H1 (cell line): Measurements from ENCODE around the gene AFTPH. TPM values are rescaled to one million over a fixed set of nuclear protein-coding genes. Genes with fewer than 3 reads are reported as not detected.

Source experiments
- CTCF ChIA-PET: fragments of 300-600 bp; sonication (Branson Sonifier 250); formaldehyde crosslinking; loops from one replicate; lab custom pipeline; 2021; ENCODE audit not compliant: partially characterized antibody; lab: Charles Lee
- POLR2A ChIA-PET: fragments of 300-600 bp; sonication (Branson Sonifier 250); formaldehyde crosslinking; loops from one replicate; lab custom pipeline; 2021; ENCODE audit warnings: inconsistent platforms; ENCODE audit not compliant: partially characterized antibody; lab: Charles Lee
- DNase-seq, 2 experiments: peaks; one replicate each; pipeline versions ENCODE4 v3.0.0 to v3.0.0-alpha.2; 2010 to 2022; ENCODE audit warnings: low spot score in 2 of 2, low read depth in 1 of 2, mixed read lengths in 1 of 2
- FAIRE-seq: peaks from 2 replicates; lab custom pipeline; 2011; peaks lifted over from hg19 to GRCh38; lab: Jason Lieb, UNC
- H2AFZ ChIP-seq: 2 replicates; pipeline ENCODE4 v1.8.1; 2012; ENCODE audit warnings: low read length, inconsistent platforms
- H2AK5ac ChIP-seq: 2 replicates; pipeline ENCODE4 v1.6.1; 2013; ENCODE audit warnings: low read depth, low read length
- H2BK120ac ChIP-seq: replicated peaks from 2 replicates; pipeline ENCODE3; 2013; ENCODE audit warnings: low read depth, low read length, inconsistent platforms
- H2BK12ac ChIP-seq: 2 replicates; pipeline ENCODE4 v1.6.1; 2013; ENCODE audit warnings: low read depth, low read length
- H2BK15ac ChIP-seq: 2 replicates; pipeline ENCODE4 v1.6.1; 2013; ENCODE audit warnings: low read length
- H2BK20ac ChIP-seq: 2 replicates; pipeline ENCODE4 v1.6.1; 2013; ENCODE audit warnings: low read length
- H2BK5ac ChIP-seq: 2 replicates; pipeline ENCODE4 v1.6.1; 2013; ENCODE audit warnings: low read depth, low read length
- H3K14ac ChIP-seq: 2 replicates; pipeline ENCODE4 v1.6.1; 2013; ENCODE audit warnings: inconsistent platforms; ENCODE audit not compliant: insufficient read length
- H3K18ac ChIP-seq: 2 replicates; pipeline ENCODE4 v1.6.1; 2013; ENCODE audit warnings: low read length; ENCODE audit errors: extremely low read depth
- H3K23ac ChIP-seq: 2 replicates; pipeline ENCODE4 v1.6.1; 2013; ENCODE audit warnings: inconsistent platforms; ENCODE audit not compliant: insufficient read length
- H3K23me2 ChIP-seq: 2 replicates; pipeline ENCODE4 v1.6.1; 2013; ENCODE audit warnings: low read depth, low read length
- H3K27ac ChIP-seq: 2 replicates; pipeline ENCODE4 v1.6.1; 2011; ENCODE audit warnings: low read depth, low read length, inconsistent platforms
- H3K27me3 ChIP-seq, 4 experiments: replicated peaks in 1 of 4; 1 replicate in 1 of 4; 2 replicates in 3 of 4; pipeline versions ENCODE4 v1.6.1 to v1.8.1; 2011 to 2013; ENCODE audit warnings: low read length in 3 of 4, mild to moderate bottlenecking in 3 of 4, inconsistent platforms in 2 of 4, mixed read lengths in 2 of 4, moderate library complexity in 1 of 4; ENCODE audit not compliant: control insufficient read depth in 3 of 4, insufficient read depth in 3 of 4; ENCODE audit errors: extremely low read depth in 1 of 4
- H3K36me3 ChIP-seq, 4 experiments: 2 replicates each; pipeline versions ENCODE4 v1.6.1 to v1.8.1; 2011 to 2013; ENCODE audit warnings: mild to moderate bottlenecking in 4 of 4, low read length in 3 of 4, moderate library complexity in 2 of 4, control low read depth in 1 of 4, inconsistent platforms in 1 of 4; ENCODE audit not compliant: insufficient read depth in 4 of 4, control insufficient read depth in 2 of 4
- H3K4ac ChIP-seq: replicated peaks from 2 replicates; pipeline ENCODE3; 2013; ENCODE audit warnings: low read length, low read depth, mixed read lengths, inconsistent platforms; ENCODE audit not compliant: insufficient read length
- H3K4me1 ChIP-seq, 4 experiments: replicated peaks in 1 of 4; 1 replicate in 1 of 4; 2 replicates in 3 of 4; pipeline versions ENCODE4 v1.6.1 to v1.8.1; 2011 to 2013; ENCODE audit warnings: low read length in 3 of 4, inconsistent platforms in 2 of 4, mixed read lengths in 1 of 4; ENCODE audit not compliant: insufficient read depth in 4 of 4, control insufficient read depth in 3 of 4
- H3K4me2 ChIP-seq, 2 experiments: 2 replicates each; pipeline versions ENCODE4 v1.6.1 to v1.8.1; 2011 to 2013; ENCODE audit warnings: low read depth in 2 of 2, low read length in 2 of 2, control low read depth in 1 of 2, inconsistent platforms in 1 of 2, mild to moderate bottlenecking in 1 of 2; ENCODE audit not compliant: insufficient read depth in 1 of 2
- H3K4me3 ChIP-seq, 4 experiments: fragments of 200-600, 300-600 bp in 1 of 4; sonication (generic), shearing (Covaris generic), sonication (Bioruptor Twin) in 1 of 4; 2 replicates each; pipeline versions ENCODE4 v1.5.1 to v1.8.1; 2011 to 2016; ENCODE audit warnings: low read length in 4 of 4, low read depth in 3 of 4, control low read depth in 2 of 4, inconsistent platforms in 2 of 4, mild to moderate bottlenecking in 2 of 4, mixed read lengths in 1 of 4, moderate library complexity in 1 of 4; ENCODE audit not compliant: insufficient read depth in 2 of 4; ENCODE audit errors: extremely low read depth in 1 of 4
- H3K56ac ChIP-seq: replicated peaks from 2 replicates; pipeline ENCODE3; 2013; ENCODE audit warnings: low read depth, mild to moderate bottlenecking, mixed read lengths, low read length, inconsistent platforms; ENCODE audit not compliant: insufficient read length
- H3K79me1 ChIP-seq: 2 replicates; pipeline ENCODE4 v1.6.1; 2013; ENCODE audit warnings: low read depth, low read length, control low read depth
- H3K79me2 ChIP-seq, 2 experiments: 2 replicates each; pipeline versions ENCODE4 v1.6.1 to v1.8.1; 2012 to 2013; ENCODE audit warnings: low read length in 2 of 2, mild to moderate bottlenecking in 2 of 2, inconsistent platforms in 1 of 2; ENCODE audit not compliant: insufficient read depth in 2 of 2, control insufficient read depth in 1 of 2
- H3K9ac ChIP-seq, 4 experiments: replicated peaks in 1 of 4; 1 replicate in 1 of 4; 2 replicates in 3 of 4; pipeline versions ENCODE4 v1.6.1 to v1.8.1; 2011 to 2013; ENCODE audit warnings: low read depth in 3 of 4, low read length in 3 of 4, control low read depth in 2 of 4, mild to moderate bottlenecking in 2 of 4, moderate library complexity in 2 of 4, inconsistent platforms in 1 of 4; ENCODE audit errors: extremely low read depth in 1 of 4
- H3K9me3 ChIP-seq, 2 experiments: 2 replicates each; pipeline versions ENCODE4 v1.6.1 to v1.8.1; 2012 to 2013; ENCODE audit warnings: mild to moderate bottlenecking in 2 of 2, moderate library complexity in 2 of 2, control low read depth in 1 of 2, inconsistent platforms in 1 of 2, low read depth in 1 of 2, low read length in 1 of 2, mixed read lengths in 1 of 2; ENCODE audit not compliant: insufficient read depth in 2 of 2
- H4K20me1 ChIP-seq, 2 experiments: replicated peaks in 1 of 2; 2 replicates each; pipeline versions ENCODE3 to v1.8.1; 2011 to 2013; ENCODE audit warnings: inconsistent platforms in 2 of 2, low read length in 2 of 2, mild to moderate bottlenecking in 1 of 2; ENCODE audit not compliant: insufficient read depth in 2 of 2, control insufficient read depth in 1 of 2
- H4K5ac ChIP-seq: 2 replicates; pipeline ENCODE4 v1.6.1; 2013; ENCODE audit warnings: low read length, low read depth, mixed read lengths, inconsistent platforms; ENCODE audit not compliant: insufficient read length
- H4K8ac ChIP-seq: 2 replicates; pipeline ENCODE4 v1.8.0; 2013; ENCODE audit warnings: mild to moderate bottlenecking, moderate library complexity, low read length, inconsistent platforms; ENCODE audit not compliant: insufficient read depth; ENCODE audit errors: extremely low read depth
- H4K91ac ChIP-seq: replicated peaks from 2 replicates; pipeline ENCODE3; 2013; ENCODE audit warnings: low read length, mixed read lengths, inconsistent platforms; ENCODE audit not compliant: insufficient read length
- ATF3 ChIP-seq: IDR thresholded peaks from 2 replicates; pipeline ENCODE4 v1.6.1; 2011; ENCODE audit warnings: low read depth, mild to moderate bottlenecking, low read length; ENCODE audit not compliant: insufficient read depth
- CBX5 ChIP-seq: fragments of 300-800, 300-1000 bp; sonication (generic); IDR thresholded peaks from 2 replicates; pipeline ENCODE4 v1.7.1; 2016; ENCODE audit warnings: antibody characterized with exemption, low read length, low read depth
- TAF1 ChIP-seq: IDR thresholded peaks from 2 replicates; pipeline ENCODE4 v1.6.1; 2011; ENCODE audit warnings: mild to moderate bottlenecking, low read depth, low read length
- TBP ChIP-seq: IDR thresholded peaks from 2 replicates; pipeline ENCODE4 v1.6.1; 2011; ENCODE audit warnings: low read depth, low read length, improper control_type of control experiment
- WGBS, 2 experiments: shearing (Covaris generic) in 1 of 2; methylation state at CpG; one replicate each; pipeline versions ENCODE4 v1.1.6 to v1.1.7; 2013 to 2015; ENCODE audit warnings: low lambda C conversion rate in 2 of 2, mixed read lengths in 2 of 2, inconsistent platforms in 1 of 2, low coverage in 1 of 2, missing lambda C conversion rate in 1 of 2; ENCODE audit not compliant: insufficient replicate concordance in 2 of 2, insufficient coverage in 1 of 2, insufficient read length in 1 of 2; ENCODE audit errors: extremely low coverage in 1 of 2, missing lambda C conversion rate in 1 of 2; 5-methylcytosine and 5-hydroxymethylcytosine counted together
- polyA plus RNA-seq, 7 experiments: library from polyadenylated mRNA; depleted of rRNA in 3 of 7; stranded (reverse) in 5 of 7; unstranded in 2 of 7; fragments of >200 nt in 5 of 7; fragments of 200-250 nt in 2 of 7; gene quantifications; 1 replicate in 5 of 7; 2 replicates in 1 of 7; 4 replicates in 1 of 7; pipeline versions ENCODE4 v1.2.1 to v1.2.3, GENCODE V29; 2011 to 2013; ENCODE audit warnings: missing spikeins in 2 of 7, mixed read lengths in 2 of 7
- total RNA-seq: library from RNA; stranded (reverse); fragmentation: NEBNext Ultra II Directional; extraction: Animal tissue kit (Norgen Biotek cat#: 25700); gene quantifications from 2 replicates; pipeline ENCODE4 v1.2.1, GENCODE V29; 2021

Gene AFTPH
- total and polyA plus RNA-seq, 2 of the 8 experiments (the other 6 are each of a cell fraction or from before 2014, with no cell fraction given): 7.3 to 15.0 TPM

GRCh38 chr2:64624862-64625261 lies 100.7 kb downstream of the AFTPH start:
- Histone ChIP-seq H2AFZ (no peak overlapping the region), H3K14ac (no peak overlapping the region), H3K9me3 (no peaks in the 10 kb centered on the region), H3K23ac (no peak overlapping the region), H3K27me3 (no peaks in the 10 kb centered on the region), H2BK20ac (no peak overlapping the region), H2BK12ac (no peak overlapping the region), H4K8ac (no peak overlapping the region), H3K27ac (no peak overlapping the region), H3K79me1 (no peaks in the 10 kb centered on the region), H3K36me3 (no peaks in the 10 kb centered on the region), H4K5ac (no peak overlapping the region), H3K79me2 (no peaks in the 10 kb centered on the region), H3K4me2 (no peak overlapping the region), H4K91ac (no peak overlapping the region), H3K9ac (no peak overlapping the region), H2AK5ac (no peak overlapping the region), H3K4ac (no peak overlapping the region), H2BK15ac (no peak overlapping the region), H3K4me3 (no peak overlapping the region), H3K56ac (no peak overlapping the region), H2BK5ac (no peak overlapping the region), H3K23me2 (no peaks in the 10 kb centered on the region), H4K20me1 (peaks cover 0 to 2% of the 10 kb centered on the region in 2 experiments), H3K4me1 (peaks cover 5 to 21% (median 11%) of the 10 kb centered on the region in 4 experiments; a peak in 6 of 7 replicates), H2BK120ac (no peak overlapping the region), H3K18ac (no peak overlapping the region)
- DNase-seq (no peak), FAIRE-seq (no peak)
- whole genome bisulfite sequencing, 2 experiments: 85% methylated on average over 5 of the region's 6 CpGs; no CpG with 5 or more reads in 1 of the 2 experiments
- POLR2A ChIA-PET: interaction anchor here (1.1 kb wide), 1 partner anchor 29 kb away, joined by 3 read pairs; the partner anchor contains the start of gene SERTAD2
- CTCF ChIA-PET: interaction anchor here (1.0 to 27.4 kb wide), 17 partner anchors 3 to 624 kb away, joined by 3 to 389 read pairs (median 6); partner anchors contain the start of gene SERTAD2
- TF ChIP-seq ATF3: no peak
- TF ChIP-seq TAF1: no peak
- no peak for TF ChIP-seq TBP
- no peak for TF ChIP-seq CBX5
